ENCODE data around the gene SLC39A9. TPM values are rescaled to one million over a fixed set of nuclear protein-coding genes. Genes with fewer than 3 reads are reported as not detected.

The SLC39A9 gene
- total RNA-seq, 1 experiment from 2014 or later, result 39.8 TPM

- TF ChIP-seq, protein P1, sequence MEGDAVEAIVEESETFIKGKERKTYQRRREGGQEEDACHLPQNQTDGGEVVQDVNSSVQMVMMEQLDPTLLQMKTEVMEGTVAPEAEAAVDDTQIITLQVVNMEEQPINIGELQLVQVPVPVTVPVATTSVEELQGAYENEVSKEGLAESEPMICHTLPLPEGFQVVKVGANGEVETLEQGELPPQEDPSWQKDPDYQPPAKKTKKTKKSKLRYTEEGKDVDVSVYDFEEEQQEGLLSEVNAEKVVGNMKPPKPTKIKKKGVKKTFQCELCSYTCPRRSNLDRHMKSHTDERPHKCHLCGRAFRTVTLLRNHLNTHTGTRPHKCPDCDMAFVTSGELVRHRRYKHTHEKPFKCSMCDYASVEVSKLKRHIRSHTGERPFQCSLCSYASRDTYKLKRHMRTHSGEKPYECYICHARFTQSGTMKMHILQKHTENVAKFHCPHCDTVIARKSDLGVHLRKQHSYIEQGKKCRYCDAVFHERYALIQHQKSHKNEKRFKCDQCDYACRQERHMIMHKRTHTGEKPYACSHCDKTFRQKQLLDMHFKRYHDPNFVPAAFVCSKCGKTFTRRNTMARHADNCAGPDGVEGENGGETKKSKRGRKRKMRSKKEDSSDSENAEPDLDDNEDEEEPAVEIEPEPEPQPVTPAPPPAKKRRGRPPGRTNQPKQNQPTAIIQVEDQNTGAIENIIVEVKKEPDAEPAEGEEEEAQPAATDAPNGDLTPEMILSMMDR (conservative IDR thresholded peaks at IDR 0.05), result no peak
- H3K27me3 ChIP-seq (ENCODE audit: insufficient read depth, low read length), result no peaks in the 10 kb centered on the region
- no peak overlapping the region for H3K23ac ChIP-seq (ENCODE audit: insufficient read length, low read depth, low read length)
- no peak overlapping the region for H2BK120ac ChIP-seq (ENCODE audit: low read depth, low read length, poor library complexity, severe bottlenecking)
- no peak overlapping the region for H2BK20ac ChIP-seq (ENCODE audit: low read depth, low read length, poor library complexity, severe bottlenecking)
- H3K36me3 Mint-ChIP-seq (ENCODE audit: insufficient read depth in 1 of 3, low read depth in 3 of 3), result peaks cover 20 to 55% (median 52%) of the 10 kb centered on the region in 3 experiments
- peaks cover 20 to 24% of the 10 kb centered on the region in 2 experiments for H3K9me3 Mint-ChIP-seq
- H4K5ac ChIP-seq (ENCODE audit: insufficient read length, low read depth, low read length), result no peak overlapping the region
- no peak overlapping the region for H4K91ac ChIP-seq (ENCODE audit: insufficient read length, low read depth, low read length)
- H3K56ac ChIP-seq (ENCODE audit: insufficient read length, low read depth, low read length), result no peak overlapping the region
- no peak overlapping the region for H3K18ac ChIP-seq (ENCODE audit: insufficient read length, low read depth, low read length)
- H3K79me1 ChIP-seq (ENCODE audit: insufficient read depth, low read depth, low read length, poor library complexity, severe bottlenecking), result peaks cover 3% of the 10 kb centered on the region
- H2BK5ac ChIP-seq (ENCODE audit: insufficient read length, low read length), result no peak overlapping the region
- no peaks in the 10 kb centered on the region for H3K4me1 Mint-ChIP-seq
- no peak for DNase-seq
- H3K27ac Mint-ChIP-seq, result no peak overlapping the region
- H2BK12ac ChIP-seq (ENCODE audit: insufficient read length, low read depth, low read length), result no peak overlapping the region
- no peaks in the 10 kb centered on the region for H3K23me2 ChIP-seq (ENCODE audit: insufficient read length, low read depth, low read length, poor library complexity, severe bottlenecking)
- no CpG with 5 or more reads among the region's 2 CpGs for WGBS (ENCODE audit: extremely low coverage, insufficient read length, low lambda C conversion rate)
- no peak overlapping the region for H3K4me3 Mint-ChIP-seq
- H3K9ac ChIP-seq (ENCODE audit: extremely low read depth, insufficient read length, low read length), result no peak overlapping the region
- no peak overlapping the region for H3T11ph ChIP-seq (ENCODE audit: low read length)
- no peak overlapping the region for H3K4me2 ChIP-seq (ENCODE audit: insufficient read depth, insufficient read length, low read length)
- H3K9me3 ChIP-seq (ENCODE audit: control insufficient read depth, low read depth, low read length), result peaks cover 10% of the 10 kb centered on the region
- H2BK15ac ChIP-seq (ENCODE audit: low read depth, low read length), result no peak overlapping the region
- H3K27me3 Mint-ChIP-seq (ENCODE audit: low read depth), result no peaks in the 10 kb centered on the region
- H2AFZ ChIP-seq (ENCODE audit: low read length), result no peak overlapping the region
- H3K27ac ChIP-seq (ENCODE audit: insufficient read length, low read depth, low read length), result no peak overlapping the region
- no peak overlapping the region for H4K8ac ChIP-seq (replicated peaks; ENCODE audit: insufficient read length, low read depth, low read length)
- H3K79me2 ChIP-seq (ENCODE audit: insufficient read depth, low read length), result no peaks in the 10 kb centered on the region; the same call in 1 of the 2 replicates
- H2AK5ac ChIP-seq (ENCODE audit: insufficient read length, low read length), result no peak overlapping the region
- no peaks in the 10 kb centered on the region for H3K4me1 ChIP-seq (ENCODE audit: insufficient read depth, low read length)
- no peak overlapping the region for H3K4ac ChIP-seq (ENCODE audit: low read depth, low read length)
- no peak overlapping the region for H3K14ac ChIP-seq (ENCODE audit: insufficient read depth, low read length)
- H4K20me1 ChIP-seq (ENCODE audit: control insufficient read depth, insufficient read depth, insufficient read length), result no peaks in the 10 kb centered on the region
Measured at GRCh38 chr14:69424149-69424923, 25.8 kb downstream of the SLC39A9 start.
